Mesenchymal stem cell (in vitro differentiated cells and primary cell): ENCODE data around the gene LLGL2.

ENCODE experiments used
- DNase-seq: peaks from one replicate; pipeline ENCODE4 v3.0.0-alpha.2; 2013
- H2AFZ ChIP-seq: one replicate; pipeline ENCODE4 v1.6.1; 2013; ENCODE audit warnings: low read depth, mild to moderate bottlenecking, control low read depth, inconsistent platforms, low read length, moderate library complexity
- H2AK5ac ChIP-seq: 2 replicates; pipeline ENCODE4 v1.6.1; 2013; ENCODE audit warnings: low read length, moderate library complexity, mild to moderate bottlenecking, inconsistent platforms; ENCODE audit not compliant: severe bottlenecking
- H2BK120ac ChIP-seq: one replicate; pipeline ENCODE4 v1.6.1; 2013; ENCODE audit warnings: low read depth, mild to moderate bottlenecking, inconsistent platforms, low read length, moderate library complexity
- H2BK12ac ChIP-seq, 2 experiments: one replicate each; pipeline ENCODE4 v1.6.1; 2013; ENCODE audit warnings: inconsistent platforms in 2 of 2, low read length in 2 of 2, mild to moderate bottlenecking in 2 of 2, moderate library complexity in 2 of 2, control low read depth in 1 of 2
- H2BK15ac ChIP-seq: one replicate; pipeline ENCODE4 v1.6.1; 2013; ENCODE audit warnings: mild to moderate bottlenecking, low read depth, inconsistent platforms; ENCODE audit not compliant: poor library complexity, severe bottlenecking
- H2BK5ac ChIP-seq: 2 replicates; pipeline ENCODE4 v1.6.1; 2013; ENCODE audit warnings: low read depth, mild to moderate bottlenecking, low read length, control low read depth, inconsistent platforms; ENCODE audit not compliant: poor library complexity, severe bottlenecking
- H3K14ac ChIP-seq, 2 experiments: one replicate each; pipeline ENCODE4 v1.6.1; 2013; ENCODE audit warnings: inconsistent platforms in 2 of 2, low read length in 2 of 2, control low read depth in 1 of 2, mild to moderate bottlenecking in 1 of 2, moderate library complexity in 1 of 2
- H3K18ac ChIP-seq, 2 experiments: one replicate each; pipeline ENCODE4 v1.6.1; 2013; ENCODE audit warnings: inconsistent platforms in 2 of 2, low read length in 2 of 2, control low read depth in 1 of 2, low read depth in 1 of 2, mild to moderate bottlenecking in 1 of 2
- H3K23ac ChIP-seq, 2 experiments: one replicate each; pipeline ENCODE4 v1.6.1; 2013; ENCODE audit warnings: inconsistent platforms in 2 of 2, low read length in 2 of 2, mild to moderate bottlenecking in 2 of 2, moderate library complexity in 2 of 2, control low read depth in 1 of 2
- H3K27ac ChIP-seq: 2 replicates; pipeline ENCODE4 v1.5.1; 2013; ENCODE audit warnings: mild to moderate bottlenecking, moderate library complexity, low read length, control low read depth, inconsistent platforms; ENCODE audit not compliant: poor library complexity, severe bottlenecking
- H3K27me3 ChIP-seq, 2 experiments: 2 replicates each; pipeline versions ENCODE4 v1.6.1 to v1.7.0; 2013; ENCODE audit warnings: low read length in 2 of 2, mild to moderate bottlenecking in 2 of 2, moderate library complexity in 2 of 2, control low read depth in 1 of 2, inconsistent platforms in 1 of 2; ENCODE audit not compliant: control insufficient read depth in 1 of 2, insufficient read depth in 1 of 2
- H3K36me3 ChIP-seq, 2 experiments: 2 replicates each; pipeline versions ENCODE4 v1.6.1 to v1.7.0; 2013; ENCODE audit warnings: low read length in 2 of 2, control low read depth in 1 of 2, inconsistent platforms in 1 of 2, low read depth in 1 of 2, mild to moderate bottlenecking in 1 of 2; ENCODE audit not compliant: insufficient read depth in 2 of 2, control insufficient read depth in 1 of 2
- H3K4ac ChIP-seq, 2 experiments: one replicate each; pipeline ENCODE4 v1.6.1; 2013; ENCODE audit warnings: inconsistent platforms in 2 of 2, low read length in 2 of 2, mild to moderate bottlenecking in 2 of 2, moderate library complexity in 2 of 2, control low read depth in 1 of 2, low read depth in 1 of 2
- H3K4me1 ChIP-seq: 2 replicates; pipeline ENCODE4 v1.6.1; 2013; ENCODE audit warnings: low read depth, low read length, control low read depth; ENCODE audit not compliant: control insufficient read depth, insufficient read depth
- H3K4me2 ChIP-seq: 2 replicates; pipeline ENCODE4 v1.6.1; 2013; ENCODE audit warnings: low read length, mild to moderate bottlenecking, inconsistent platforms; ENCODE audit not compliant: poor library complexity, severe bottlenecking
- H3K4me3 ChIP-seq, 2 experiments: 2 replicates each; pipeline versions ENCODE4 v1.5.1 to v1.7.0; 2013; ENCODE audit warnings: low read length in 2 of 2, mild to moderate bottlenecking in 2 of 2, control low read depth in 1 of 2, low read depth in 1 of 2; ENCODE audit not compliant: insufficient read depth in 1 of 2
- H3K79me1 ChIP-seq: replicated peaks from 2 replicates; pipeline ENCODE4 v1.6.1; 2013; ENCODE audit warnings: mild to moderate bottlenecking, control low read depth, low read length, inconsistent platforms; ENCODE audit not compliant: poor library complexity, severe bottlenecking
- H3K9ac ChIP-seq: 2 replicates; pipeline ENCODE4 v1.7.0; 2013; ENCODE audit warnings: mild to moderate bottlenecking, low read length, moderate library complexity
- H3K9me3 ChIP-seq: 2 replicates; pipeline ENCODE4 v1.7.0; 2013; ENCODE audit warnings: mild to moderate bottlenecking, low read length; ENCODE audit not compliant: control insufficient read depth
- H4K8ac ChIP-seq: one replicate; pipeline ENCODE4 v1.6.1; 2013; ENCODE audit warnings: inconsistent platforms, mild to moderate bottlenecking, low read length, moderate library complexity
- H4K91ac ChIP-seq: one replicate; pipeline ENCODE4 v1.6.1; 2013; ENCODE audit warnings: mild to moderate bottlenecking, low read length, inconsistent platforms
- WGBS: methylation state at CpG from one replicate; pipeline ENCODE4 v1.1.7; 2013; ENCODE audit warnings: mixed read lengths; 5-methylcytosine and 5-hydroxymethylcytosine counted together

LLGL2 gene

GRCh38 chr17:75511270-75511609 lies 14.3 kb upstream of the LLGL2 start:
- WGBS = 100% methylated on average over 4 of the region's 4 CpGs
- Histone ChIP-seq H3K9me3 (no peaks in the 10 kb centered on the region), H3K36me3 (peaks cover 14 to 48% of the 10 kb centered on the region in 2 experiments), H3K27me3 (no peaks in the 10 kb centered on the region), H3K4me3 (no peak overlapping the region), H3K18ac (no peak overlapping the region), H2BK12ac (no peak overlapping the region), H3K4ac (no peak overlapping the region), H3K79me1 (peaks cover 39% of the 10 kb centered on the region), H2BK5ac (no peak overlapping the region), H2AK5ac (no peak overlapping the region), H3K4me2 (no peak overlapping the region), H3K9ac (no peak overlapping the region), H3K23ac (no peak overlapping the region), H4K91ac (no peak overlapping the region), H2AFZ (no peak overlapping the region), H3K4me1 (peaks cover 42% of the 10 kb centered on the region), H2BK120ac (no peak overlapping the region), H3K14ac (no peak overlapping the region), H4K8ac (no peak overlapping the region), H2BK15ac (no peak overlapping the region), H3K27ac (no peak overlapping the region)
- no peak for DNase-seq

GRCh38 chr17:75511610-75512575 lies 13.6 kb upstream of the LLGL2 start:
- peak overlapping the region; percentile 19 for H4K8ac ChIP-seq
- no peak overlapping the region for H2AK5ac ChIP-seq
- H2BK120ac ChIP-seq = no peak overlapping the region
- H3K4me3 ChIP-seq = no peak overlapping the region
- H3K4ac ChIP-seq = no peak overlapping the region
- H2BK15ac ChIP-seq = peak overlapping the region; percentile 31
- H3K79me1 ChIP-seq = peaks cover 41% of the 10 kb centered on the region
- peaks cover 43% of the 10 kb centered on the region for H3K4me1 ChIP-seq
- no peaks in the 10 kb centered on the region for H3K27me3 ChIP-seq
- DNase-seq = peak; percentile 19
- 74% methylated on average over 13 of the region's 13 CpGs for WGBS
- no peak overlapping the region for H4K91ac ChIP-seq
- no peak overlapping the region for H3K23ac ChIP-seq
- no peak overlapping the region for H2AFZ ChIP-seq
- no peak overlapping the region for H3K27ac ChIP-seq
- H3K18ac ChIP-seq = no peak overlapping the region
- no peak overlapping the region for H3K14ac ChIP-seq
- H3K9ac ChIP-seq = no peak overlapping the region
- H3K36me3 ChIP-seq = peaks cover 8 to 41% of the 10 kb centered on the region in 2 experiments
- no peaks in the 10 kb centered on the region for H3K9me3 ChIP-seq
- H2BK12ac ChIP-seq = no peak overlapping the region
- no peak overlapping the region for H2BK5ac ChIP-seq
- no peak overlapping the region for H3K4me2 ChIP-seq

- Histone ChIP-seq H3K9ac (no peak overlapping the region), H3K79me1 (peaks cover 48% of the 10 kb centered on the region), H2AK5ac (no peak overlapping the region), H3K14ac (no peak overlapping the region), H2BK15ac (no peak overlapping the region), H3K27ac (no peak overlapping the region), H4K8ac (no peak overlapping the region), H2BK12ac (no peak overlapping the region), H2BK5ac (no peak overlapping the region), H3K4me3 (no peak overlapping the region), H2BK120ac (no peak overlapping the region), H2AFZ (no peak overlapping the region), H3K36me3 (peaks cover 3 to 30% of the 10 kb centered on the region in 2 experiments), H3K9me3 (no peaks in the 10 kb centered on the region), H3K4ac (no peak overlapping the region), H3K18ac (no peak overlapping the region), H3K4me1 (peaks cover 48% of the 10 kb centered on the region), H4K91ac (no peak overlapping the region), H3K4me2 (no peak overlapping the region), H3K27me3 (no peaks in the 10 kb centered on the region), H3K23ac (no peak overlapping the region)
- 75% methylated on average over 8 of the region's 10 CpGs for WGBS
- peak; percentile 29 for DNase-seq
Observed at GRCh38 chr17:75512926-75513640, 12.4 kb upstream of the LLGL2 start.

GRCh38 chr17:75513641-75514000 lies 11.9 kb upstream of the LLGL2 start:
- H3K9me3 ChIP-seq = no peaks in the 10 kb centered on the region
- H3K14ac ChIP-seq = no peak overlapping the region
- H3K27ac ChIP-seq = no peak overlapping the region
- H3K9ac ChIP-seq = no peak overlapping the region
- no peak overlapping the region for H4K8ac ChIP-seq
- H3K4me3 ChIP-seq = no peak overlapping the region
- no peak overlapping the region for H4K91ac ChIP-seq
- H3K27me3 ChIP-seq = no peaks in the 10 kb centered on the region
- H3K4me1 ChIP-seq = peaks cover 43% of the 10 kb centered on the region
- H2BK12ac ChIP-seq = no peak overlapping the region
- no peak overlapping the region for H3K4ac ChIP-seq
- no peak overlapping the region for H2AK5ac ChIP-seq
- H2BK120ac ChIP-seq = no peak overlapping the region
- H3K79me1 ChIP-seq = peaks cover 45% of the 10 kb centered on the region
- no peak overlapping the region for H2BK15ac ChIP-seq
- WGBS = 98% methylated on average over 17 of the region's 17 CpGs
- H3K4me2 ChIP-seq = no peak overlapping the region
- H3K18ac ChIP-seq = no peak overlapping the region
- no peak overlapping the region for H2BK5ac ChIP-seq
- H3K23ac ChIP-seq = no peak overlapping the region
- DNase-seq = no peak
- H2AFZ ChIP-seq = no peak overlapping the region
- H3K36me3 ChIP-seq = peaks cover 3 to 24% of the 10 kb centered on the region in 2 experiments
